SK-N-SH (cell line): ENCODE results near the gene ZP2. TPM values are rescaled to one million over a fixed set of nuclear protein-coding genes. Genes with fewer than 3 reads are reported as not detected.

ENCODE experiments used
- CTCF ChIA-PET: fragments of 300-600, 350-600 bp; formaldehyde crosslinking; extraction: SDS; loops from one replicate; lab custom pipeline; 2021; lab: Yijun Ruan, JAX
- POLR2A ChIA-PET: fragments of 350-600 bp; sonication (Branson Sonifier 250); formaldehyde crosslinking; extraction: SDS; loops from one replicate; lab custom pipeline; 2020; ENCODE audit warnings: antibody characterized with exemption, inconsistent platforms; lab: Yijun Ruan, JAX
- DNase-seq: peaks from one replicate; pipeline ENCODE4 v3.0.0; 2012
- H2AFZ ChIP-seq: fragments of 200-600 bp; sonication (generic); 2 replicates; pipeline ENCODE4 v1.8.1; 2016; ENCODE audit warnings: antibody characterized with exemption, mild to moderate bottlenecking, low read depth
- H3F3A ChIP-seq: fragments of 200-600 bp; sonication (generic); replicated peaks from 2 replicates; pipeline ENCODE3; 2016; ENCODE audit warnings: antibody characterized with exemption, mild to moderate bottlenecking; ENCODE audit not compliant: insufficient read depth
- H3K27ac ChIP-seq, 2 experiments: fragments of 200-500 bp in 1 of 2; fragments of 200-600 bp in 1 of 2; sonication (Bioruptor generic) in 1 of 2; sonication (generic), shearing (Covaris generic) in 1 of 2; 2 replicates each; pipeline versions ENCODE4 v1.5.1 to v1.6.1; 2014 to 2016; ENCODE audit warnings: low read depth in 2 of 2, inconsistent platforms in 1 of 2, low read length in 1 of 2, mild to moderate bottlenecking in 1 of 2, mixed read lengths in 1 of 2
- H3K27me3 ChIP-seq: fragments of 200-600 bp; sonication (generic), shearing (Covaris generic); 2 replicates; pipeline ENCODE4 v1.6.1; 2016; ENCODE audit warnings: mixed run types; ENCODE audit not compliant: insufficient read depth
- H3K36me3 ChIP-seq, 2 experiments: fragments of 200-500 bp in 1 of 2; fragments of 200-600 bp in 1 of 2; sonication (Bioruptor generic) in 1 of 2; sonication (generic) in 1 of 2; replicated peaks in 1 of 2; 2 replicates each; pipeline versions ENCODE3 to v1.5.1; 2014 to 2016; ENCODE audit warnings: low read length in 1 of 2, mild to moderate bottlenecking in 1 of 2; ENCODE audit not compliant: insufficient read depth in 2 of 2, control insufficient read depth in 1 of 2
- H3K4me1 ChIP-seq, 2 experiments: fragments of 200-500 bp in 1 of 2; fragments of 200-600 bp in 1 of 2; sonication (Bioruptor generic) in 1 of 2; sonication (generic), shearing (Covaris generic) in 1 of 2; 2 replicates each; pipeline versions ENCODE4 v1.5.1 to v1.6.1; 2014 to 2016; ENCODE audit warnings: low read depth in 1 of 2, low read length in 1 of 2, mixed run types in 1 of 2; ENCODE audit not compliant: insufficient read depth in 2 of 2, control insufficient read depth in 1 of 2
- H3K4me2 ChIP-seq: fragments of 200-600 bp; sonication (generic), shearing (Covaris generic); 2 replicates; pipeline ENCODE4 v1.6.1; 2017; ENCODE audit warnings: mixed run types
- H3K4me3 ChIP-seq, 2 experiments: fragments of 200-500 bp in 1 of 2; fragments of 200-600 bp in 1 of 2; sonication (Bioruptor generic) in 1 of 2; sonication (generic), shearing (Covaris generic) in 1 of 2; 2 replicates each; pipeline versions ENCODE4 v1.5.1 to v1.8.1; 2014 to 2016; ENCODE audit warnings: low read depth in 2 of 2, inconsistent platforms in 1 of 2, low read length in 1 of 2, mild to moderate bottlenecking in 1 of 2, mixed read lengths in 1 of 2, moderate library complexity in 1 of 2
- H3K79me2 ChIP-seq: fragments of 200-600 bp; sonication (generic); 2 replicates; pipeline ENCODE4 v1.8.1; 2017; ENCODE audit warnings: mild to moderate bottlenecking; ENCODE audit not compliant: insufficient read depth
- H3K9ac ChIP-seq: fragments of 200-600 bp; sonication (generic); 2 replicates; pipeline ENCODE4 v1.6.1; 2017; ENCODE audit warnings: mixed run types
- H3K9me2 ChIP-seq: fragments of 200-600 bp; sonication (generic); 2 replicates; pipeline ENCODE4 v1.6.1; 2017; ENCODE audit warnings: mixed run types
- H3K9me3 ChIP-seq: fragments of 200-600 bp; sonication (generic); 2 replicates; pipeline ENCODE4 v1.6.1; 2017; ENCODE audit warnings: mixed run types, mild to moderate bottlenecking, moderate library complexity
- H4K20me1 ChIP-seq: fragments of 200-600 bp; sonication (generic); 2 replicates; pipeline ENCODE4 v1.6.1; 2017; ENCODE audit warnings: mild to moderate bottlenecking, mixed run types; ENCODE audit not compliant: insufficient read depth
- EP300 ChIP-seq, 2 experiments: IDR thresholded peaks; 2 replicates each; pipeline versions ENCODE4 v1.4.0 to v1.6.1; 2012; ENCODE audit warnings: borderline replicate concordance in 1 of 2, low read depth in 1 of 2, low read length in 1 of 2
- EZH2phosphoT487 ChIP-seq: fragments of 200-600 bp; sonication (generic); IDR thresholded peaks from 2 replicates; pipeline ENCODE4 v1.6.1; 2017; ENCODE audit warnings: low read depth, mixed run types, mild to moderate bottlenecking, antibody characterized with exemption, moderate library complexity, borderline replicate concordance
- FOXM1 ChIP-seq: IDR thresholded peaks from 2 replicates; pipeline ENCODE4 v1.4.0; 2012; ENCODE audit warnings: low read depth, mild to moderate bottlenecking
- GABPA ChIP-seq: IDR thresholded peaks from 2 replicates; pipeline ENCODE4 v1.4.0; 2012; ENCODE audit warnings: low read depth, mild to moderate bottlenecking
- GATA2 ChIP-seq: sonication (generic); formaldehyde crosslinking; IDR thresholded peaks from 2 replicates; pipeline ENCODE4 v1.5.0; 2020; ENCODE audit warnings: mild to moderate bottlenecking, missing genetic modification reagents
- IRF3 ChIP-seq: fragments of 150-350 bp; IDR thresholded peaks from 2 replicates; pipeline ENCODE4 v1.6.1; 2016; ENCODE audit warnings: mild to moderate bottlenecking, low read depth, low read length
- MAX ChIP-seq: IDR thresholded peaks from 2 replicates; pipeline ENCODE4 v1.4.0; 2012; ENCODE audit warnings: low read depth
- PBX3 ChIP-seq: IDR thresholded peaks from 2 replicates; pipeline ENCODE4; 2012
- POLR2AphosphoS5 ChIP-seq: IDR thresholded peaks from 2 replicates; pipeline ENCODE4 v1.6.1; 2012; ENCODE audit warnings: low read depth, low read length
- RCOR1 ChIP-seq: fragments of 150-350 bp; IDR thresholded peaks from 2 replicates; pipeline ENCODE4 v1.6.1; 2017; ENCODE audit warnings: antibody characterized with exemption, low read length
- REST ChIP-seq: IDR thresholded peaks from 2 replicates; pipeline ENCODE4 v1.6.1; 2012; ENCODE audit warnings: mild to moderate bottlenecking, low read depth, low read length, moderate library complexity
- RXRA ChIP-seq: IDR thresholded peaks from 2 replicates; pipeline ENCODE4 v1.4.0; 2012; ENCODE audit warnings: low read depth, mild to moderate bottlenecking, borderline replicate concordance
- SIN3A ChIP-seq: IDR thresholded peaks from 2 replicates; pipeline ENCODE4 v1.6.1; 2012; ENCODE audit warnings: low read depth, mild to moderate bottlenecking, low read length, moderate library complexity, borderline replicate concordance
- SMC3 ChIP-seq: IDR thresholded peaks from 2 replicates; pipeline ENCODE4 v1.6.1; 2012; ENCODE audit warnings: low read depth, low read length, improper control_type of control experiment
- TCF12 ChIP-seq: IDR thresholded peaks from 2 replicates; pipeline ENCODE4 v1.4.0; 2012
- USF1 ChIP-seq: IDR thresholded peaks from 2 replicates; pipeline ENCODE4 v1.4.0; 2012; ENCODE audit warnings: low read depth, borderline replicate concordance
- USF2 ChIP-seq: fragments of 150-350 bp; IDR thresholded peaks from 2 replicates; pipeline ENCODE4 v1.6.1; 2017; ENCODE audit warnings: antibody characterized with exemption, low read length, low read depth, borderline replicate concordance
- WGBS: methylation state at CpG from one replicate; pipeline ENCODE4 v1.1.6; 2017; ENCODE audit warnings: low lambda C conversion rate; 5-methylcytosine and 5-hydroxymethylcytosine counted together
- polyA plus RNA-seq, 3 experiments: library from polyadenylated mRNA; depleted of rRNA; stranded (reverse); fragments of >200 nt; gene quantifications; 2 replicates each; pipeline ENCODE4 v1.2.3, GENCODE V29; 2012

Gene ZP2
- polyA plus RNA-seq, 1 of the 3 experiments (the other 2 are of a cell fraction) = not detected

GRCh38 chr16:21235199-21235585, 23.8 kb upstream of the ZP2 start:
- no peaks in the 10 kb centered on the region for H3K9me3 ChIP-seq
- WGBS = 19% methylated on average over 3 of the region's 3 CpGs
- no peaks in the 10 kb centered on the region for H3K9me2 ChIP-seq
- H4K20me1 ChIP-seq = no peaks in the 10 kb centered on the region
- H3K9ac ChIP-seq = no peak overlapping the region
- H3K4me1 ChIP-seq = no peaks in the 10 kb centered on the region
- ChIA-PET CTCF (no interaction called here), POLR2A (no interaction called here)
- no peak overlapping the region for H3K4me3 ChIP-seq
- H3K4me2 ChIP-seq = no peak overlapping the region
- no peaks in the 10 kb centered on the region for H3K79me2 ChIP-seq
- H3K27ac ChIP-seq = no peak overlapping the region
- no peaks in the 10 kb centered on the region for H3K36me3 ChIP-seq
- TF ChIP-seq PBX3 (no peak), RCOR1 (no peak), REST (no peak), MAX (no peak), EZH2phosphoT487 (no peak), USF2 (no peak), SMC3 (no peak), EP300 (IDR thresholded peaks at IDR 0.05; ENCODE audit: borderline replicate concordance in 1 of 2, low read depth in 1 of 2, low read length in 1 of 2) (no peak), IRF3 (no peak), FOXM1 (no peak), TCF12 (no peak), GATA2 (CRISPR knock-in tag) (no peak), GABPA (no peak), SIN3A (no peak), USF1 (no peak), POLR2AphosphoS5 (no peak), RXRA (no peak)
- DNase-seq = no peak
- no peaks in the 10 kb centered on the region for H3F3A ChIP-seq
- no peaks in the 10 kb centered on the region for H3K27me3 ChIP-seq
- H2AFZ ChIP-seq = no peak overlapping the region
